Breast epithelium (tissue), 4 donors: ENCODE data around the gene TMEM242. TPM values are rescaled to one million over a fixed set of nuclear protein-coding genes. Genes with fewer than 3 reads are reported as not detected.

ENCODE experiments used
- DNase-seq, 2 donors: peaks; one replicate each; pipeline ENCODE4 v3.0.0-alpha.2; 2019; ENCODE audit warnings: low spot score in 2 of 2
- H3K27ac ChIP-seq, 2 donors: fragments of 200-600 bp; sonication (generic) in 1 of 2; one replicate each; pipeline ENCODE4 v1.5.1; 2016 to 2019; ENCODE audit warnings: mild to moderate bottlenecking in 1 of 2
- H3K27me3 ChIP-seq, 2 donors: fragments of 200-600 bp; sonication (generic) in 1 of 2; one replicate each; pipeline versions ENCODE4 v1.5.1 to v1.6.0; 2017 to 2019; ENCODE audit warnings: control low read depth in 1 of 2, mild to moderate bottlenecking in 1 of 2
- H3K36me3 ChIP-seq: fragments of 200-600 bp; one replicate; pipeline ENCODE4 v1.5.1; 2019
- H3K4me1 ChIP-seq, 2 donors: fragments of 200-600 bp; sonication (generic); one replicate each; pipeline ENCODE4 v1.5.1; 2016 to 2019; ENCODE audit warnings: control low read depth in 1 of 2
- H3K4me3 ChIP-seq, 3 donors: fragments of 200-600 bp; sonication (generic); 1 replicate in 2 of 3; 2 replicates in 1 of 3; pipeline ENCODE4 v1.5.1; 2016 to 2019; ENCODE audit warnings: mild to moderate bottlenecking in 3 of 3, moderate library complexity in 2 of 3
- H3K9me3 ChIP-seq, 2 donors: fragments of 200-600 bp; sonication (generic) in 1 of 2; one replicate each; pipeline ENCODE4 v1.5.1; 2016 to 2019; ENCODE audit warnings: control low read depth in 1 of 2
- CTCF ChIP-seq, 3 donors: fragments of 450-650 bp; IDR thresholded peaks; one replicate each; pipeline ENCODE4 v1.5.1; 2016 to 2017; ENCODE audit warnings: antibody characterized with exemption in 3 of 3, mild to moderate bottlenecking in 3 of 3, moderate library complexity in 3 of 3
- POLR2A ChIP-seq: fragments of 450-650 bp; IDR thresholded peaks from one replicate; pipeline ENCODE4 v1.6.1; 2016; ENCODE audit warnings: antibody characterized with exemption, mild to moderate bottlenecking, moderate library complexity
- POLR2AphosphoS5 ChIP-seq, 3 donors: sonication (generic); formaldehyde crosslinking; IDR thresholded peaks; one replicate each; pipeline ENCODE4 v1.6.1; 2017; ENCODE audit warnings: antibody characterized with exemption in 3 of 3
- intact Hi-C: fragments of 100-400 bp; cut with DNase I; formaldehyde crosslinking; loops from one replicate; pipeline ENCODE4 v1.15.1; 2023; ENCODE audit warnings: low total_unique reads
- total RNA-seq, 3 donors: library from RNA; depleted of rRNA; stranded (reverse); fragments of >200 nt; gene quantifications; one replicate each; pipeline ENCODE4 v1.1.0, GENCODE V29; 2016

The TMEM242 gene
- total RNA-seq, 3 donors from 2014 or later = 5.3 to 7.9 (median 7.3) TPM

- no peaks in the 10 kb centered on the region for H3K27me3 ChIP-seq
- no peak overlapping the region for H3K4me3 ChIP-seq
- H3K27ac ChIP-seq = no peak overlapping the region
- TF ChIP-seq CTCF (IDR thresholded peaks at IDR 0.05) (no peak), POLR2A (no peak), POLR2AphosphoS5 (IDR thresholded peaks at IDR 0.05) (no peak)
- H3K4me1 ChIP-seq = no peaks in the 10 kb centered on the region
- intact Hi-C loops = no loop called here
- H3K9me3 ChIP-seq = no peaks in the 10 kb centered on the region
- no peak for DNase-seq
- H3K36me3 ChIP-seq = no peaks in the 10 kb centered on the region
These were observed 52.4 kb downstream of the TMEM242 start for GRCh38 chr6:157270916-157271315.

GRCh38 chr6:157270308-157270707 is 53.0 kb downstream of the TMEM242 start:
- H3K27me3 ChIP-seq = no peaks in the 10 kb centered on the region
- TF ChIP-seq CTCF (IDR thresholded peaks at IDR 0.05) (no peak), POLR2A (no peak), POLR2AphosphoS5 (IDR thresholded peaks at IDR 0.05) (no peak)
- no peaks in the 10 kb centered on the region for H3K36me3 ChIP-seq
- intact Hi-C loops = no loop called here
- no peaks in the 10 kb centered on the region for H3K4me1 ChIP-seq
- H3K27ac ChIP-seq = no peak overlapping the region
- no peaks in the 10 kb centered on the region for H3K9me3 ChIP-seq
- no peak overlapping the region for H3K4me3 ChIP-seq
- DNase-seq = no peak

GRCh38 chr6:157269261-157269794 is 54.0 kb downstream of the TMEM242 start:
- Histone ChIP-seq H3K4me1 (no peaks in the 10 kb centered on the region), H3K9me3 (no peaks in the 10 kb centered on the region), H3K27me3 (no peaks in the 10 kb centered on the region), H3K4me3 (peak overlapping the region in 1 of 3 donors; percentile 34), H3K27ac (peak overlapping the region; percentile 75 to 83), H3K36me3 (no peaks in the 10 kb centered on the region)
- TF ChIP-seq POLR2A (no peak), POLR2AphosphoS5 (IDR thresholded peaks at IDR 0.05) (peak in 1 of 3 donors; percentile 63), CTCF (IDR thresholded peaks at IDR 0.05) (no peak)
- DNase-seq = peak in 1 of 2 donors; percentile 63
- intact Hi-C loops = loop anchor here (5.0 kb wide), 1 partner anchor 1137 kb away; no protein-coding TSS in a partner anchor

- DNase-seq = no peak
- peak overlapping the region; percentile 75 to 83 for H3K27ac ChIP-seq
- intact Hi-C loops = loop anchor here (5.0 kb wide), 1 partner anchor 1137 kb away; no protein-coding TSS in a partner anchor
- no peaks in the 10 kb centered on the region for H3K4me1 ChIP-seq
- no peaks in the 10 kb centered on the region for H3K27me3 ChIP-seq
- no peak overlapping the region for H3K4me3 ChIP-seq
- H3K36me3 ChIP-seq = no peaks in the 10 kb centered on the region
- H3K9me3 ChIP-seq = no peaks in the 10 kb centered on the region
- no peak for TF ChIP-seq POLR2A
- no peak for TF ChIP-seq CTCF (IDR thresholded peaks at IDR 0.05)
These were observed 54.5 kb downstream of the TMEM242 start for GRCh38 chr6:157268835-157269234.

GRCh38 chr6:157268396-157268795 is 54.9 kb downstream of the TMEM242 start:
- intact Hi-C loops = loop anchor here (5.0 kb wide), 1 partner anchor 1136 kb away; no protein-coding TSS in a partner anchor
- Histone ChIP-seq H3K4me1 (no peaks in the 10 kb centered on the region), H3K36me3 (no peaks in the 10 kb centered on the region), H3K4me3 (no peak overlapping the region), H3K27me3 (no peaks in the 10 kb centered on the region), H3K27ac (peak overlapping the region; percentile 75 to 83), H3K9me3 (no peaks in the 10 kb centered on the region)
- TF ChIP-seq POLR2AphosphoS5 (IDR thresholded peaks at IDR 0.05) (no peak), CTCF (IDR thresholded peaks at IDR 0.05) (no peak), POLR2A (no peak)
- DNase-seq = no peak
